Brain microvascular endothelial cell (primary cell): ENCODE measurements around the gene TAGLN.
"Not testable (repeated sequence)": the region's sequence is repeated elsewhere in the genome, so short reads cannot be mapped to it uniquely, and the experiment has no call there.

ENCODE experiments used
- DNase-seq: peaks from one replicate; pipeline ENCODE4 v3.0.0-alpha.2; 2020
- H3K27ac ChIP-seq: fragments of 250-450 bp; sonication (Bioruptor Pico); 2 replicates; pipeline ENCODE4 v1.5.1; 2020; ENCODE audit warnings: mild to moderate bottlenecking, moderate library complexity
- H3K27me3 ChIP-seq: fragments of 250-450 bp; sonication (Bioruptor Pico); replicated peaks from 2 replicates; pipeline ENCODE4 v1.5.1; 2020; ENCODE audit warnings: mild to moderate bottlenecking
- H3K36me3 ChIP-seq: fragments of 250-450 bp; sonication (Bioruptor Pico); replicated peaks from 2 replicates; pipeline ENCODE4 v1.5.1; 2020; ENCODE audit warnings: mild to moderate bottlenecking
- H3K4me3 ChIP-seq: 2 replicates; pipeline ENCODE4 v1.5.1; 2011; ENCODE audit warnings: low read depth, mild to moderate bottlenecking, control low read depth, low read length, moderate library complexity
- CTCF ChIP-seq: IDR thresholded peaks from 2 replicates; pipeline ENCODE4 v1.5.1; 2011; ENCODE audit warnings: low read depth, mild to moderate bottlenecking, moderate library complexity, low read length, control low read depth, inconsistent platforms; ENCODE audit errors: missing control alignments
- in situ Hi-C: cut with HindIII; loops from 2 replicates; pipeline ENCODE4 v1.10.0; 2017; ENCODE audit warnings: low sequenced_read_pairs, low pct_ligation_motif_present

TAGLN gene

GRCh38 chr11:117181586-117182550, 17.3 kb upstream of the TAGLN start:
- in situ Hi-C loops = no loop called here
- Histone ChIP-seq H3K4me3 (no peak overlapping the region), H3K27ac (no peak overlapping the region), H3K27me3 (no peaks in the 10 kb centered on the region), H3K36me3 (peaks cover 18% of the 10 kb centered on the region)
- TF ChIP-seq CTCF = no peak
- no peak for DNase-seq

GRCh38 chr11:117182551-117182935, 16.6 kb upstream of the TAGLN start:
- in situ Hi-C loops = no loop called here

GRCh38 chr11:117183178-117183577, 16.0 kb upstream of the TAGLN start:
- DNase-seq, H3K27ac ChIP-seq, H3K27me3 ChIP-seq, H3K4me3 ChIP-seq, in situ Hi-C loops: not testable (repeated sequence)
- peaks cover 28% of the 10 kb centered on the region for H3K36me3 ChIP-seq

More at GRCh38 chr11:117182551-117182935, 16.6 kb upstream of the TAGLN start:
- no peak for TF ChIP-seq CTCF
- peaks cover 22% of the 10 kb centered on the region for H3K36me3 ChIP-seq
- no peak overlapping the region for H3K4me3 ChIP-seq
- DNase-seq = no peak
- no peaks in the 10 kb centered on the region for H3K27me3 ChIP-seq
- H3K27ac ChIP-seq = no peak overlapping the region

- H3K4me3 ChIP-seq = no peak overlapping the region
- peaks cover 33% of the 10 kb centered on the region for H3K36me3 ChIP-seq
- H3K27me3 ChIP-seq = no peaks in the 10 kb centered on the region
- no peak for DNase-seq
- TF ChIP-seq CTCF = no peak
- in situ Hi-C loops = no loop called here
- H3K27ac ChIP-seq = no peak overlapping the region
These were observed 15.3 kb upstream of the TAGLN start for GRCh38 chr11:117183724-117184349.

GRCh38 chr11:117185736-117186430, 13.3 kb upstream of the TAGLN start:
- Histone ChIP-seq H3K27me3 (no peaks in the 10 kb centered on the region), H3K4me3 (no peak overlapping the region), H3K36me3 (peaks cover 44% of the 10 kb centered on the region), H3K27ac (no peak overlapping the region)
- DNase-seq = no peak
- no peak for TF ChIP-seq CTCF
- in situ Hi-C loops = no loop called here

- DNase-seq = no peak
These were observed 12.8 kb upstream of the TAGLN start for GRCh38 chr11:117186431-117186761.

More at GRCh38 chr11:117186431-117186761, 12.8 kb upstream of the TAGLN start:
- H3K4me3 ChIP-seq = no peak overlapping the region
- no peaks in the 10 kb centered on the region for H3K27me3 ChIP-seq
- H3K27ac ChIP-seq = no peak overlapping the region
- in situ Hi-C loops = no loop called here
- peaks cover 44% of the 10 kb centered on the region for H3K36me3 ChIP-seq
- TF ChIP-seq CTCF = no peak
